GM23248 (cell line): Measurements from ENCODE around the gene LRRC73.

Experiments used
- EZH2 ChIP-seq: fragments of 200-600 bp; sonication (generic); IDR thresholded peaks from 2 replicates; pipeline ENCODE4 v1.6.1; 2018; ENCODE audit warnings: antibody characterized with exemption, mild to moderate bottlenecking; ENCODE audit not compliant: insufficient read depth, poor library complexity, severe bottlenecking
- EZH2phosphoT487 ChIP-seq: fragments of 200-600 bp; sonication (generic); IDR thresholded peaks from 2 replicates; pipeline ENCODE4 v1.6.1; 2018; ENCODE audit warnings: antibody characterized with exemption, moderate library complexity, mild to moderate bottlenecking, low read depth; ENCODE audit not compliant: insufficient read depth

GRCh38 chr6:43460032-43460431, 50.1 kb downstream of the LRRC73 start:
- TF ChIP-seq EZH2 (no peak), EZH2phosphoT487 (no peak)
